NCI-H2107 (cell line): Measurements from ENCODE around the gene SCN8A.
A peak's percentile ranks its signal among the peaks of the same experiment; 100 is the strongest.
"Not testable (repeated sequence)": the region's sequence is repeated elsewhere in the genome, so short reads cannot be mapped to it uniquely, and the experiment has no call there.

Experiments used
- DNase-seq: peaks from one replicate; lab custom pipeline; 2025; lab: John Stamatoyannopoulos, UW

Gene SCN8A

DNA sequence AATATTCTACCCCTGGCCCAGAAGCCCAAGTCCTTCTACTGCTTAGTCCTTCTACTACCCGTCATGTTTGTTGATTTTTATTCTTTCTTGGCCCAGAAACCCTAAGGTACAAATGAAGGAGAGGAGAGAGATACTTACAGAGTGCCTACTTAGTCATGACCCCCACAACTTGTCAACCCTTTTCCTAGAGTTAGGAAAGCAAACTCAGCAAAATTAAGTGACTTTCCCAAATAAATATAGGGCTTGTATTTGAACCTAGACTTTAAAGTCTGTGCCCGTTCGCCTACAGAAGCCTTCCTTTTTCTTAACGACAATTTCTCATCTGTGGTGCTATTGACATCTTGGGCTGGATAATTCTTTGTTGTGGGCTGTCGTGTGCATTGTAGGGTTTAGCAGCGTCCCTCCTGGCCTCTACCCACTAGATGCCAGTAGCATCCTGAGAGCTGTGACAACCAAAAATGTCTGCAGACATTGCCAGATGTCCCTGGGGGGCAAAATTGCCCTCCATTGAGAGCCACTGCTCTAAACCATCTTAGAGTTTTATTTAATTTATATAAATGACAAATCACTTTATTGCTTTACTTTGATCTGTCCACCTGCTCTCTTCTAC, 175.1 kb downstream of the SCN8A start:
- DNase-seq, result no peak

DNA sequence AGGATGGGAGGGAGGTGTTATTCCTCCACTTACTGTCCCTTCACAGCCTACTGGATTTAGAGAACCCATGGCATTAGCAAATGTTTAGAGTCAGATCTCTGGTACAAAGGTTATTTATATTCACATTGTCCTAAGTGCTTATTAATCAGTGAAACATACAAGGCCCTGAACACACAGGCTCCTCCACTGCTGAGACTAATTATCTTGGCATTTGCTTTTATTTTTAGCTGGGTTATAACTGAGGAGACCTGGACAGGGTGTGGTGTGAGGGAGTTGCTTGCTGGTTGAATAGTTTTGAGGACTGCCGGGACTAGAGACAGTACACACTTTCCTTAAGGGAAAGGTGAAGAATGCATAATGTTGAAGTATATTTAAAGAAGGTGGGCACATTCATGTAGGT, 180.0 kb downstream of the SCN8A start:
- DNase-seq, result no peak

DNA sequence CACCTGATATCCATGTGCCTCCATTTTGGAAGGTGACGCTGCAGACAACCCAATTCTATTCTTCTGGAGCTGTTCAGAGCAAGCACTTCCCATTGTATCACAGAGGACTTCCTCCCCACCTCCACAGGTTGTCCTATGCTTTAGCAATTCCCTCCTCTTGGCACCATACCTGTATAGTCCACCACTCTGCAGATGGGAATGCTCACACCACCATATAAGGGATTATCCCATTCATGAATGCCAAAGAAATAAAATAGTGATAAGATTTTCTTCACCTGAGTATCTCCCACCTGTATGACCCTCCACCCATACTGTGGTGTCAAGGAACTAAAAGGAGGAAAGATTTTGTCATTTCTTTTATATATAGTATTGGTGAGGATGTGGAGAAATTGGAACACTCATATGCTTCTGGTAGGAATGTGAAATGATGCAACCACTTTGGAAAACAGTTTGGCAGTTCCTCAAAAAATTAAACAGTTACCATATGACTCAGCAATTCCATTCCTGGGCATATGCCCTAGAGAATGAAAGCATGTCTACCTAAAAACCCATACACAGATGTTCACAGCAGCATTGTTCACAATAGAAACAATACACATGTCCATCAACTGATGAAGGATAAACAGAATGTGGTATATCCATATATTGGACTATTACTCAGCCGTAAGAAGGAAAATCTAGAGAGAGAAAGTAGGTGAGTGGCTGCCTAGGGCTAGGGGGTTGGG, 182.3 kb downstream of the SCN8A start:
- DNase-seq, result no peak

DNA sequence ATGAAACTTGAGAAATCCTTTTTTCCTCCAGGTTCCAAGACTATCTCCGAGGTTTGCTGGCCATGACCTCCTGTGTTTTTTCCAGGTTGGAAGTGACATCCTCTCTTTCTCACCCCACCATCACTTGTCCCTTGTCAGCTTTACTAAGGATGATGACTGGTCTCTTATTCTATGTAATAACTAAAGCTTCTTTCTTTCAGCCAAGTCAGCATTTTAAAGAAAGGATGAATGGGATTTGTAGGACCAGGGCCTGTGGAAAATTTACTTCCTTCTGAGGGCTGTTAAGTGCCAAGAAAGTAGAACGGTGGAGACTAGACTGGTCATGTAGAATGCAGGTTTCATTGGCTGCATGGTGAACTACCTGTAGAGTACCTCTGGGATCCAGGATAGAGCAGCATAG, 183.9 kb downstream of the SCN8A start:
- no peak for DNase-seq

DNA sequence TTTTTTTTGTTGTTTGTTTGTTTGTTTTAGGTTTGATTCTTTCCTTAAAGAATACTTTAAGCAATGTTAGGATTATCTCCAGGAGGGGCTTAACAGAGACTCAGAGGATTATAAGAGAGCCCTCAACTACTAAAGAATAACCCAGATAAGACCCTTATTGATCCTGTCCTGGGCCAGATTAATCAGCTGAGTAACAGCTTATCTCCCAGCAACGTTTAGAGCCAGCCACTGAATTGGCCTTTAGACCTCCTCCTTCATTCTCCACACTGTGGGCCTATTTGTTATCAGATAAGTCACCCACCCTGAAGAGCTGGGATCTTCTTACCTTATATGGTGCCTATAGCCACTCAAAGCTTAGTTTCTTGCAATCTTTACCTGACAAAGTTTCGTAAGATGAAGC, 186.4 kb downstream of the SCN8A start:
- no peak for DNase-seq

DNA sequence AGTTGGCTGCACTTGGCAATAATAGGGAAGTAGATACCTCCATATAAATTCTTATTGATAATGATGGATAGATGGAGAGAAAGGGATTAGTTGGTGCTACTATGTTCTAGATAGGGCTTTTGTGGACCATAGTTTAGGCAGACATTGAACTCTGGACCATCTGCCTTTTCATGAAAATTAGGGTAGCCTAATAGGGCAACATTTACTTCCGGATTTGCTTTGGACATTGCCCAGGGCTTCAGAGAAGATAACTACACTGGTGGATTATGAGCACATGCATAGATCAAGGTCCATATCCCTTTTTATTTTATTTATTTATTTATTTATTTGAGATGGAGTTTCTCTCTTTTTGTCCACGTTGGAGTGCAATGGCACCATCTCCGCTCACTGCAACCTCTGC, 186.9 kb downstream of the SCN8A start:
- DNase-seq, result no peak

DNA sequence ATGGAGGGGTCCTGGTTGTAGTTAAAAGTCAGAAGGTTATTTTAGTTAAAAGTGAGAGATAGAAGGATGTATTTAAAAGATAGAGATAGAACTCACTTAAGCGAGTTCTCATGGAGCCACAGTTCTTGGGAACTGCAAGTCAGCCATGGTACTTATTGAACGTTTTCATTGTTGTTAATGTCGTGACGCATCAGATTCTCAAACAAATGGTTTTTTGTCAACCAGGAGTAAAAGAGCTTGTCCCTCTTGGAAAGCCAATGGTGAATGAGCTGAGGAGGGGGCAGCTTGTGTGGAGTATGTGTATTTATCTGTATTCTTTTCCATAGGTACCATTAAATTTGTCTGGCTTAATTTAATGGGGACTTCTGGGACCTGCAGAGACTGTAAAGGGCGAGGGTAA, 188.8 kb downstream of the SCN8A start:
- no peak for DNase-seq

DNA sequence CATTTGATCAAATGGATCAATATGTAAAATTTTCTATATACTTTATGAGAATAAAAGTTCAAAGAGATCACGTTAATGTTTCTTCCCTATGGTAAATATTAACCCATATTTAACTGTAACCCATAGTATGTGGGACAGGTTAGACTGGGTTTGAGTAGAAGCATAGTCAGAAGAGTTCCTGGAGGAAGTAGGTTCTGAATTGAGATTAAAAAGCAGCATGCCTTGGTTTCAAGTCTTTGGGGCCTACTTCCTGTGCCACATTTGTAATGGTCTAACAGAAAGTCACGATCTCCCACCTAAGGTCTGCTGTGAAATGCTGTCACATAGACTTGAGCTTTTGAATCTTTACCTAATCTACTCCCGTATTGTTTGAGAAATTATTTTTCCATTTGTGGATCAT, 193.7 kb downstream of the SCN8A start:
- DNase-seq, result no peak

DNA sequence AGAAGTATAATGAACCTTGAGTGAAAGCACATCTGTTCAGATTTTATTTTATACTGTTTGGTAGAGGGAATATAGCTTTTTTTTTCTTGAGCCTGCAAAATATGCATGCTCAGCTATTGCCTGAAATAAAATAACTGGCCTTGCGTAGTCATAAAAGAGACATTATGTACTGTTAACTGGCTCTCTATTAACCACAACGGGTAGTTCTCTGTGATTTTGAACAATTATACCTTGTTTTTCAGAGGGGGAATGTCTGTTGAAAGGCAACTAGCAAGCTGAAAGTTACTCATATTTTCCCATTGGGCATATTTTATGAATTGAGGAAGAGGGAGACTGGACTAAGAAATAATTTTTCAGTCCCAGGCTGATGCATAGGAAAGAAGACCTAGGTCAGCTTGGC, 194.9 kb downstream of the SCN8A start:
- DNase-seq, result no peak

DNA sequence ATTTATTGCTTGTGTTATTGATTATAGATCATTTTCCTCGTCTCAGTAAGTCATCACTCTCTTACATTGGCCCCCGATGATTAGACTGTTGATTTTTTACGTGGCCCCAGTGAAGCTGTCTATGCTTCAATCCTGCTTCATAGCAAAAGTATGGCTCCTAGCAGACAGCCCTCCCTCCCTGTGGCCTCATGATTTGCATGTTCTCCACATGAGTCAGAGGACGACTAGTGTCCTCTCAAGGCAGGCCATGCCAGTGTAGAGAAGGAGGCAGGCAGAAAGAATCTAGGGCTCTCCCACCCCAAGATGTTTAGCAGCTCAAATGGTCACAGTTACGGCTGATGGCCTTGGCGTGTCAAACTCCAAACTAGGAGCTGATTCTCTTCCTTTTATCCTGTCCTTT, 197.8 kb downstream of the SCN8A start:
- no peak for DNase-seq

DNA sequence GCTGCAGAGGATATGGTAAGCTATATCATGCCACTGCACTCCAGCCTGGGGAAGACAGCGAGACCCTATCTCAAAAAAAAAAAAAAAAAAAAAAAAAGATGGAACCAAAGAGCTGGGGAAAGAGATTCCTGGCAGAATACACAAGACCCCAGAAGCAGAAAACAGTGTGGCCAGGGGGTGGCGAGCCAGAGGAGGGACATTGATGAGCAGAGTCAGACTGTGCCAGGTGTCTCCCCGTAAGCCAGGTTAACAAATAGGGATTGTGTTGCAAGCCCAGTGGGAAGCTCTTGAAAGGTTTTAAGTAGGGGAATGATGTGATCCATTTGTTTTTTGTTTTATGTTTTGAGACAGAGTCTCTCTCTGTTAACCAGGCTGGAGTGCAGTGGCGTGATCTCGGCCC, 201.4 kb downstream of the SCN8A start:
- peak; percentile 5 for DNase-seq

DNA sequence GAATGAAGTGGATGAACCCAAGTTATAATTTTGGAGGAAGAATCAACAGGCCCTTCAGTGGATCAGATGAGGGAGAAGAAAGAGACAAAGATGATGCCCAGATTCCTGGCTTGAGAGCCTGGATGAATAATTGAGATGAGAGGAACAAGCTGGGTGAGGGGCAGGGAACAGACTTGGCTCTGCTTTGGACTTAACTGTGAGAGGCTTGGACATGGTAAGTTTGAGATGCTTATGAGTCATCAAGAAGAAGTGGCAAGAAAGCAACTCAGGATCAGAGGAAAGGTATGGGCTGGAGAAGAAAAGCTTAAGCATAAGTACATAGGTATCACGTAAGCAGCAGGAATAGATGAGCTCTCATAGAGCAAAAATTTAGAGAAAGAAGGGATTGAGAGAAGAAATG, 202.2 kb downstream of the SCN8A start:
- no peak for DNase-seq

DNA sequence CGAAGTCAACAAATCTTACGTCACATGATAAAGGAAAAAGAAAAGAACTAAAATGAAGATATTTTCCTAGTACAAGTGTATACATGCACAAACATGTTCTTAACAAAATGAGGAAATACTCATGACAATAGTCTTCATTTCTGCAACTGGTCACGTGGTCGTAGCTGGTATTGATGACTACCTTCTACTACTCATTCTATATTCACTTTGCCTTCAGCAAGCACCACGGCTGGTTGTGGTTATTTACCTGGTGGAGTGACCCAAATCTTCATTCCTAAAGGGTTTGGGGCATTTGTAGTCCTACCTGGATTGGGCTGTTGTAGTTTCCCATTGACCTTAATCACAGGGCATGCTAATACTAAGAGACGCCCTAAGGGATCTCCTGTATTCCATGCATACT, 206.3 kb downstream of the SCN8A start:
- DNase-seq, result no peak

DNA sequence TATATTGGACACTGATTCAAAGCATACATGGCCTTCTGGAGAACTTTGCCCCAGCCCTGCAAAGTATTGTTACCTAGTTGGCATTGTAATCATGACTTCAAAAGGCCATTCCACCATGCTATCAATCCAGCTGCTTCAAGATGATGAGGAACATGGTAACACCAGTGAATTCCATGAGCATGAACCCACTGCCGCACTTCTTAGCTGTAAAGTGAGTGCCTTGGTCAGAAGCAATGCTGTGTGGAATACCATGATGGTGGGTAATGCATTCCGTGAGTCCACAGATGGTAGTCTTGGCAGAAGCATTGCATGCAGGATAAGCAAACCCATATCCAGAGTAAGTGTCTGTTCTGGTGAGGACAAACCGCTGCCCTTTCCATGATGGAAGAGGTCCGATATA, 207.0 kb downstream of the SCN8A start:
- DNase-seq, result not testable (repeated sequence)

DNA sequence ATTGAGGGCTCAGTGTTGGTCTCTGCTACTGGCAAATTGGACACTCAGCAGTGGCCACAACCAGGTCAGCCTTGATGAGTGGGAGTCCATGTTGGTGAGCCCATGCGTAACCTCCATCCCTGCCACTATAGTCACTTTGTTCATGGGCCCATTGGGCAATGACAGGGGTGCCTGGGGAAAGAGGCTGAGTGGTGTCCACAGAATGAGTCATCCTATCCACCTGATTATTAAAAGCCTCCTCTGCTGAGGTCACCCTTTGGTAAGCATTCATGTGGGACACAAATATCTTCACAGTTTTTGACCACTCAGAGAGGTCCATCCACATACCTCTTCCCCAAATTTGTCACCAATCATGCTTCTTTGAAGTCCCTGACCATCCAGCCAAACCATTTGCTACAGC, 207.5 kb downstream of the SCN8A start:
- DNase-seq, result no peak

DNA sequence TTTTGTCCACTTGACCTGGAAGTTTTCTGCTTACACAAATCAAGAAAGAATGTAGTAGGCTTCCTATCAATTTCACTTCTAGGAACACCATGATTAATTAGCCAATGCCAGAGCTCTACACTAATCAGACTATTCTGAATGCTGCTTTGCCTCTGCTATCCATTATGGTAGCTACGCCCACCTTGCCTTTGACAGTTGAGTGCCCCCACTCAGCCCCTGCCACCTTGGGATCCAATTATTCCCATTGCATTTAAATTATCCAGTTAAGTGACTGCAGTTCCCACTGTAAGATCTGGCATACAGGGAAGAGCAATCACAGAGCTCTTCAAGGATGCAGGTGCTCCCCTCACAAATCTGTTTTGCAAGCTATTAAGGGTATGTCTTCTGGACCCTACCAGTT, 210.0 kb downstream of the SCN8A start:
- no peak for DNase-seq

DNA sequence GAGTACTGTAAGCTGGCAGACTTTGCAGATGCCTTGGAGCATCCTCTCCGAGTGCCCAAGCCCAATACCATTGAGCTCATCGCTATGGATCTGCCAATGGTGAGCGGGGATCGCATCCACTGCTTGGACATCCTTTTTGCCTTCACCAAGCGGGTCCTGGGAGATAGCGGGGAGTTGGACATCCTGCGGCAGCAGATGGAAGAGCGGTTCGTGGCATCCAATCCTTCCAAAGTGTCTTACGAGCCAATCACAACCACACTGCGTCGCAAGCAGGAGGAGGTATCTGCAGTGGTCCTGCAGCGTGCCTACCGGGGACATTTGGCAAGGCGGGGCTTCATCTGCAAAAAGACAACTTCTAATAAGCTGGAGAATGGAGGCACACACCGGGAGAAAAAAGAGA, 215.9 kb downstream of the SCN8A start:
- no peak for DNase-seq

DNA sequence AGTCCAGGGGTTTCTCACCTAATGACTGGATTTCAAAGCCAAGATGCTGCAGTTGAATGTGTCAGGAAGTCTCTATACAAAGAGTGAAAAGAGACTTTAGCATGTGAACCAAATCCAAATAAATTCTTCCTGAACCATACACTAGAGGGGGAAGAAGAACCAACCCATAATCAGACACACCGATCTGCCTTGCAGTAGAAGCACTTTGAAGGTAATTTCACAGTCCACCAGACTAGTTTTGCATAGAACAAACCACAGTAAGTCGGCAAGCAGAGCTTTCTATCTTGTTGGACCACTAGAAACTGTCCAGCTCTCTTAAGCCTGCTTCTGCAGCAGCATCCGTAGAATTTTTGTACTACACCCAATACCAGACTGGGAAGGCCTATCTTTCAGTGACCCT, 218.2 kb downstream of the SCN8A start:
- no peak for DNase-seq

DNA sequence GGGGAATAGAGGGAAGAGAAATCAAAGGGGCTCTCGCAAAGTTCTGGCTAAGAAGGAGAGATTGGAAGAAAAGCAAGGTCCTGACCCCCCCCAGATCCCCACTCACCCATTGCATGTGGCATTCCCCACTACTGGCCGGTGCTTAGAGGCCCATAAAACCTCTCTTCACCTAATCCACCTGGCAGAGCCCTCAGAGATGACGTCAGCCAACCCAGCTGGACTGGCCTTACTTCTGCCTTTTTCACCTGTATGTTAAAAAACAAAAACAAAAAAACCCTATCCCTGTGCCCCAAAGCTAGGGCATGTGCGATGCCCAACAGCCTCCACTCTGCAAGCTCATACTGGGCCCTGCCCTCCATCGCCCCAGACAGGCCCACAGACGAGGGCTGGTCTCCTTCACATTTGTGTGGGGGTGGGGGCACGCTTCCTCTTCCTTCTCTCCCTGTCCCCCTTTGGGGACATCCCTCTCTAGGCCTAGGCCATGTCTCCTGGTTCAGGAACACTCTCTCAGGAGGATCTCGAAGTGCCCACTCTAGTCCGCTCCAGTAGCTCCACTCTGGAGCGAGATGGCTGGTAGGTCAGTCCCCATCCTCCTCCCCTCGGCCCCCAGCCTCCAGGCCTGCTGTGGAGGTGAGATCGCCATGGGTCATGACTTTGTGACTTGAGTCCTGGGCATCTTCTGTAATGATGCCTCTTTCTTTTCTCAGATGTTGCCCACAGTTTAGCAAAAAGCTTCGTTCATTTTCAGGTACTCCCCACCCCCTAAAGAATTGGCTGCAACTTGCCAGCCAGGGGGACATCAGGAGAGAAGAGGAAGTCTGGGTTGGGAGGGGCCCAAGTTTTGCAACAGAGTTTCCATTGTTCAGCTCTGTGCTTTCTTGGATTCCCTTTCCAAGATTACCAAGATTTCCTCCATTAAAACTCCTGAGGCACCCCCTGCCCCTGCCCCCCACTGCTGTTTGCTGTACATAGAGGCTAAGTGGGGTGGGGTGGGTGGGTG, 220.5 kb downstream of the SCN8A start:
- DNase-seq, result no peak

DNA sequence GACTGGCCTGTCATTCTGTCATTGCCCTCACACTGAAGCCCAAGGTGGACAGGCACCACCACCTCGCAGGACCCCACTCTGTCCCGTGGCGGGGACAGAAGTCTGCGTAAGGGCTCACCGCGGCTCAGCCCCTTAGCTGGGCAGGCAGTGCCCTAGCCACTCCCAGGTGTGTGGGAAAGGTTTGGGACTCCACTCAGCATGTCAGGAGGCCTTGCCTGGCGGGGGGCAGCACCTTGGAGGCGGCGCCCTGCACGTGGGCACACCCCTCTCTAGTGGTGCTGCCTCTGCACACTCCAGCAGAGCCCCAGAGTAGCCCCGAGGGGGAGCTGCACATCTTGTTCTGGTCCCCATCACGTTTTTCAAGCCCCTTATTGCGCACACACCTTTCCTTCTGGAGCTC, 221.8 kb downstream of the SCN8A start:
- no peak for DNase-seq

DNA sequence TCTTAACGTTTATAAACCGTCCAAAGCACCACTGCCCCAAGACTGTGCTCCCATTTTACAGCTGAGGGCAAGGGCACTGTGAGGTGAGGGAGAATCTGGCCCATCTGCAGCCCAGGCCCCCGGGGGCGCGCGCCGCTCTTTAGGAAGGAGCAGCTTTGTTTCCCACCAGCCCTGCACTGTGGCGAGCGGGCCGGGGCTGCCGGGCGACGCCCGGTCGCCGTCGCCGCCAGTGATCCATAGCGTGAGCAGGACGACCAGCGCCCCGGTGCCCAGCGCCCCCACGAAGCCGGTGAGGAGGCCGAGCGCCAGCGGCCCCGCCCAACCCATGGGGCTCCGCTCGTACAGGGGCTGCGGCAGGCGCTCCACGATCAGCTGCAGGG, 222.9 kb downstream of the SCN8A start:
- no peak for DNase-seq

DNA sequence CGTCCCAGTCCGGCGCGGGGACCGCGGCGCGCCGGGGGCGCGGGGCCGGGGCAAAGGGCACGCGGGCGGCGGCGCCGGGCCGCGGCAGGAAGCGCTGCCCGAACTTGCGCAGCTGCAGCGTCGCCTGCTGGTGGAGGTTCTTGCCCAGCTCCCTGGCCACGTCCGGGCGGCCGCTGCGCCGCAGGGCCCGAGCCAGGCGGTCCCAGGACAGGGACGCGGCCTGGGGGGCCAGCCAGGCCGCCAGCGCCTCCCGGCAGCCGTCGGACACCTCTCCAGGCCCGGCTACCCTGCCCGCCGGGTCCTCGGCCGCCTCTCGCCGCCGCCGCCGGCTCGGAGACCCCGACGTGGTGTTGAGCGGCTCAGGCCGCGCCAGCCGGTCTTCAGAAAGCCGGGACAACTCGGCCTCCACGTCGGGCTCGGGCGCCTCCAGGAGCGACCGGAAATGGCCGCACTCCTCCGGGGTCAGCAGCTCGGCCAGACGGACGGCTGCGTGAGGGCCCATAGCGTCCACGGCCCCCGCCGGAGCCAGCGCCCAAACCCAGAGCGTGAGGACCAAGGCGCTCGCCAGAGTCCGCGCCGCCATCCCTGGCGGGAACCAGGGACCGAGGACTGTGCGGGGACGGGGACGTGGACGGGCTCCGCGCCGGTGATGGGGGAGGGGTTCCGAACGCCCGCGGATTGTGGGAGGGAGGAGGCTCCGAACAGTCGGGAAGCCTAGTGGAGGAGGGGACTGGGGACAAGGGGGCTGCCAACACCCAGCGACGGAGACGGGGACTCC, 223.5 kb downstream of the SCN8A start:
- DNase-seq, result no peak
